ENCODE measurements around the gene RBMS3. TPM values are rescaled to one million over a fixed set of nuclear protein-coding genes. Genes with fewer than 3 reads are reported as not detected.
A peak's percentile ranks its signal among the peaks of the same experiment; 100 is the strongest.

RBMS3 gene
- total RNA-seq, 1 donor from 2014 or later: 3.4 TPM

DNA sequence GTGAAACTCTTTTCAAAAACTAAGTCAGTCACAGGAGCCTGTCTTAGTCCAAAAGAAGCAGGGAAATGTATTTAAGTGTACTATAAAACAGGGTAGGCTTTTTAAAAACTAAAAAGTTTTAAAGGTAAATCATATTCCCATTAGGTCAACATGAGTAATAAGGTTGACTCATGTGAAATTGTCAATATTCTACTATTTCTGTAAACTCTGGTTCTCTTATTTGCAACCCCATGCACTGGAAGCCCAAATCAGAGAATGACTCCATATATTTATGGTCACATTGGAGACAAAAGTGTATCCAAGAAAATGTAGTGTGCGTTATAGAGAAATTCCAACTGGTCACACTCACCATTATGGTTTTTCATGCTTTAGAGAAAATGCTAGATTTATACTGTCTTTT, 725.2 kb downstream of the RBMS3 start:
- TF ChIP-seq CTCF (IDR thresholded peaks at IDR 0.05; ENCODE audit: insufficient read depth, low read length, severe bottlenecking): no peak
- Histone ChIP-seq H3K4me3 (ENCODE audit: low read depth, low read length) (no peak overlapping the region), H3K36me3 (ENCODE audit: control insufficient read depth, insufficient read depth, low read length) (no peaks in the 10 kb centered on the region), H3K27me3 (ENCODE audit: control insufficient read depth, insufficient read depth, low read length) (no peaks in the 10 kb centered on the region)
- no peak for FAIRE-seq
- peak; percentile 54 for DNase-seq (ENCODE audit: low read depth)

DNA sequence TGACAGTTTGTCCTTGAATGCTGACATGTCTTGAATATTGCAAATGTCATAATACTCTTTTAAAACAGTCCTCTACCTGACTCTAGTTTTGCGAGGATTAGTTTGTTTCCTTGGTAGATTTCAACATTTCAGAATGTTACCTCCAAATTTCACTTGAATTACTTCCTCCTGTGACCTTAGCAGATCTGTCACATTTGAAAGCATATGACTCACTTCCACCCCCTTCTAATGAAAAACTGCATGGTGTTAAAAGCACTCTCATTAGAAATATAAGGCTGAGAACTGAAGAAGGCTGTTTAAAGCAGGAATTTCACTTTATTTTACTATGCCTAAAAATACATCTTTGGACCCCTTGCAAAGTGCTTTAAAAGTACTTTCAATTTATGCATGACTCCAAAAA, 726.8 kb downstream of the RBMS3 start:
- no peaks in the 10 kb centered on the region for H3K27me3 ChIP-seq (ENCODE audit: control insufficient read depth, insufficient read depth, low read length)
- FAIRE-seq (no peak), DNase-seq (ENCODE audit: low read depth) (peak; percentile 35)
- H3K36me3 ChIP-seq (ENCODE audit: control insufficient read depth, insufficient read depth, low read length): no peaks in the 10 kb centered on the region
- H3K4me3 ChIP-seq (ENCODE audit: low read depth, low read length): no peak overlapping the region
- TF ChIP-seq CTCF (IDR thresholded peaks at IDR 0.05; ENCODE audit: insufficient read depth, low read length, severe bottlenecking): no peak

GRCh38 chr3:30011237-30011803, 730.4 kb downstream of the RBMS3 start:
- DNase-seq (ENCODE audit: low read depth): no peak
- no peaks in the 10 kb centered on the region for H3K36me3 ChIP-seq (ENCODE audit: control insufficient read depth, insufficient read depth, low read length)
- no peak overlapping the region for H3K4me3 ChIP-seq (ENCODE audit: low read depth, low read length)
- FAIRE-seq: no peak
- no peak for TF ChIP-seq CTCF (IDR thresholded peaks at IDR 0.05; ENCODE audit: insufficient read depth, low read length, severe bottlenecking)
- no peaks in the 10 kb centered on the region for H3K27me3 ChIP-seq (ENCODE audit: control insufficient read depth, insufficient read depth, low read length)

DNA sequence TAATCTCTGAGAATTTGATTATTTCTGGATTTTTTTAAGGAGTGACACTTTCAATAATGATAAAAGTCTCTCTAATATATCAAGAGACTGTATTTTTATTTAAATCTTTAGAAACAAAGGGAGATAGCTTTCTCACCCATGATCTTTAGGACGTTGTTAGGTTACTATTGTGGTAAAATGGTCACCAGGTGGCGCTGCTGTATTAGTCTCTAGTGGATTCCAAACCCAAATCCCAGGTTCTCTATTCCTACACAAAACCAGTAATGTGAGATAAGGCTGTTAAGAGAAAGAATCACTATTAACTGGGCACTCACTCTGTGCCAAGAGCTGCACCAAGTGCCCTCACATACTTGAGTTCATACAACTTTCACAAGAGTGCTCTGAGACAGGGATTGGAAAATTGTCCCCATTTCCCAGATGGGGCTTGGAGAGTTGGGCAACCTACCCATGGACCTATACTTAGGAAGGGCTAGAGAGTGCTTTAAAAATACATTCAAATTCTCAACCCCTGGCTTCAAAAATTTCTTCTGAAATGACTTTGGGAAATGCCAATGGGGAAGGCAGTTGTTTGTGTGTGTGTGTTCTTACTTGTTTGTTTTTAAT, 732.2 kb downstream of the RBMS3 start:
- DNase-seq (ENCODE audit: low read depth): peak; percentile 64
- peak; percentile 64 for TF ChIP-seq CTCF (IDR thresholded peaks at IDR 0.05; ENCODE audit: insufficient read depth, low read length, severe bottlenecking)
- FAIRE-seq: no peak
- Histone ChIP-seq H3K27me3 (ENCODE audit: control insufficient read depth, insufficient read depth, low read length) (no peaks in the 10 kb centered on the region), H3K4me3 (ENCODE audit: low read depth, low read length) (no peak overlapping the region), H3K36me3 (ENCODE audit: control insufficient read depth, insufficient read depth, low read length) (no peaks in the 10 kb centered on the region)

GRCh38 chr3:30017901-30018300, 737.0 kb downstream of the RBMS3 start:
- Histone ChIP-seq H3K27me3 (ENCODE audit: control insufficient read depth, insufficient read depth, low read length) (no peaks in the 10 kb centered on the region), H3K4me3 (ENCODE audit: low read depth, low read length) (no peak overlapping the region), H3K36me3 (ENCODE audit: control insufficient read depth, insufficient read depth, low read length) (no peaks in the 10 kb centered on the region)
- FAIRE-seq: no peak
- no peak for TF ChIP-seq CTCF (IDR thresholded peaks at IDR 0.05; ENCODE audit: insufficient read depth, low read length, severe bottlenecking)
- DNase-seq (ENCODE audit: low read depth): no peak

- FAIRE-seq: no peak
- no peak for TF ChIP-seq CTCF (IDR thresholded peaks at IDR 0.05; ENCODE audit: insufficient read depth, low read length, severe bottlenecking)
- DNase-seq (ENCODE audit: low read depth): no peak
Observed at GRCh38 chr3:30020380-30020779, 739.5 kb downstream of the RBMS3 start.

More at GRCh38 chr3:30020380-30020779, 739.5 kb downstream of the RBMS3 start:
- no peak overlapping the region for H3K4me3 ChIP-seq (ENCODE audit: low read depth, low read length)
- H3K27me3 ChIP-seq (ENCODE audit: control insufficient read depth, insufficient read depth, low read length): no peaks in the 10 kb centered on the region
- H3K36me3 ChIP-seq (ENCODE audit: control insufficient read depth, insufficient read depth, low read length): no peaks in the 10 kb centered on the region

Data from bronchial epithelial cell (primary cell).